Bronchial epithelial cell (primary cell): ENCODE results near the gene MAFF. TPM values are rescaled to one million over a fixed set of nuclear protein-coding genes. Genes with fewer than 3 reads are reported as not detected.

Experiments
- DNase-seq: peaks from one replicate; pipeline ENCODE4 v3.0.0-alpha.2; 2010; ENCODE audit warnings: low read depth
- FAIRE-seq: peaks from 2 replicates; lab custom pipeline; 2011; peaks lifted over from hg19 to GRCh38; lab: Jason Lieb, UNC
- H3K27me3 ChIP-seq: 2 replicates; pipeline ENCODE4 v1.5.1; 2011; ENCODE audit warnings: low read length; ENCODE audit not compliant: control insufficient read depth, insufficient read depth
- H3K36me3 ChIP-seq: 2 replicates; pipeline ENCODE4 v1.5.1; 2011; ENCODE audit warnings: low read length; ENCODE audit not compliant: control insufficient read depth, insufficient read depth
- H3K4me3 ChIP-seq: 2 replicates; pipeline ENCODE4 v1.5.1; 2011; ENCODE audit warnings: mild to moderate bottlenecking, low read depth, low read length, control low read depth
- CTCF ChIP-seq: IDR thresholded peaks from 2 replicates; pipeline ENCODE4 v1.5.1; 2011; ENCODE audit warnings: mild to moderate bottlenecking, moderate library complexity, low read length, control low read depth, inconsistent platforms; ENCODE audit not compliant: insufficient read depth, severe bottlenecking
- total RNA-seq: library from RNA; depleted of rRNA; stranded (reverse); fragments of >200 nt; gene quantifications from 2 replicates; pipeline ENCODE4 v1.2.1, GENCODE V29; 2014

The MAFF gene
- total RNA-seq, 1 donor from 2014 or later, result 25.0 TPM

- no peak for TF ChIP-seq CTCF
- no peaks in the 10 kb centered on the region for H3K27me3 ChIP-seq
- peaks cover 10% of the 10 kb centered on the region for H3K36me3 ChIP-seq
- DNase-seq (no peak), FAIRE-seq (peak; percentile 43)
- no peak overlapping the region for H3K4me3 ChIP-seq
Measured at GRCh38 chr22:38211556-38211955, 9.8 kb downstream of the MAFF start.

- no peak for FAIRE-seq
Measured at GRCh38 chr22:38212442-38212841, 10.6 kb downstream of the MAFF start.

GRCh38 chr22:38213319-38213989, 11.7 kb downstream of the MAFF start:
- DNase-seq, result no peak
- Histone ChIP-seq H3K27me3 (no peaks in the 10 kb centered on the region), H3K4me3 (no peak overlapping the region), H3K36me3 (peaks cover 6% of the 10 kb centered on the region)
- no peak for TF ChIP-seq CTCF
- FAIRE-seq, result peak; percentile 83

More at GRCh38 chr22:38212442-38212841, 10.6 kb downstream of the MAFF start:
- Histone ChIP-seq H3K36me3 (peaks cover 10% of the 10 kb centered on the region), H3K4me3 (no peak overlapping the region), H3K27me3 (no peaks in the 10 kb centered on the region)
- no peak for DNase-seq
- no peak for TF ChIP-seq CTCF

- FAIRE-seq (no peak), DNase-seq (no peak)
- Histone ChIP-seq H3K27me3 (no peaks in the 10 kb centered on the region), H3K36me3 (peaks cover 6% of the 10 kb centered on the region), H3K4me3 (no peak overlapping the region)
- no peak for TF ChIP-seq CTCF
Measured at GRCh38 chr22:38213990-38214301, 12.2 kb downstream of the MAFF start.

- peak; percentile 36 for TF ChIP-seq CTCF
- DNase-seq, result peak; percentile 43
- FAIRE-seq, result no peak
Measured at GRCh38 chr22:38214302-38215056, 12.7 kb downstream of the MAFF start.

More at GRCh38 chr22:38214302-38215056, 12.7 kb downstream of the MAFF start:
- Histone ChIP-seq H3K27me3 (no peaks in the 10 kb centered on the region), H3K4me3 (no peak overlapping the region), H3K36me3 (peaks cover 6% of the 10 kb centered on the region)
